ENCODE data around the gene TNRC6C.

TNRC6C gene

GRCh38 chr17:78042542-78042941, 84.0 kb downstream of the TNRC6C start:
- no peak for TF ChIP-seq POLR2A (IDR thresholded peaks at IDR 0.05; ENCODE audit: low read length)
- TF ChIP-seq GATA1 (IDR thresholded peaks at IDR 0.05; ENCODE audit: low read depth, low read length): no peak
- DNase-seq: no peak

GRCh38 chr17:78043031-78043430, 84.5 kb downstream of the TNRC6C start:
- no peak for DNase-seq
- TF ChIP-seq GATA1 (IDR thresholded peaks at IDR 0.05; ENCODE audit: low read depth, low read length) (no peak), POLR2A (IDR thresholded peaks at IDR 0.05; ENCODE audit: low read length) (no peak)

- TF ChIP-seq POLR2A (IDR thresholded peaks at IDR 0.05; ENCODE audit: low read length) (no peak), GATA1 (IDR thresholded peaks at IDR 0.05; ENCODE audit: low read depth, low read length) (no peak)
- DNase-seq: peak in 1 of 2 experiments; percentile 20
Observed at GRCh38 chr17:78044280-78044835, 85.9 kb downstream of the TNRC6C start.

- TF ChIP-seq POLR2A (IDR thresholded peaks at IDR 0.05; ENCODE audit: low read length) (no peak), GATA1 (IDR thresholded peaks at IDR 0.05; ENCODE audit: low read depth, low read length) (no peak)
- DNase-seq: no peak
Observed at GRCh38 chr17:78045316-78045715, 86.8 kb downstream of the TNRC6C start.

GRCh38 chr17:78046923-78047322, 88.4 kb downstream of the TNRC6C start:
- peak; percentile 55 to 71 for DNase-seq
- TF ChIP-seq POLR2A (IDR thresholded peaks at IDR 0.05; ENCODE audit: low read length) (no peak), GATA1 (IDR thresholded peaks at IDR 0.05; ENCODE audit: low read depth, low read length) (no peak)

- TF ChIP-seq GATA1 (IDR thresholded peaks at IDR 0.05; ENCODE audit: low read depth, low read length) (no peak), POLR2A (IDR thresholded peaks at IDR 0.05; ENCODE audit: low read length) (no peak)
- DNase-seq: peak; percentile 74 to 88
Observed at GRCh38 chr17:78048346-78049292, 90.1 kb downstream of the TNRC6C start.

- DNase-seq: no peak
- TF ChIP-seq GATA1 (IDR thresholded peaks at IDR 0.05; ENCODE audit: low read depth, low read length) (no peak), POLR2A (IDR thresholded peaks at IDR 0.05; ENCODE audit: low read length) (no peak)
Observed at GRCh38 chr17:78049609-78050008, 91.1 kb downstream of the TNRC6C start.

GRCh38 chr17:78051186-78051972, 92.9 kb downstream of the TNRC6C start:
- DNase-seq: no peak
- no peak for TF ChIP-seq POLR2A (IDR thresholded peaks at IDR 0.05; ENCODE audit: low read length)
- TF ChIP-seq GATA1 (IDR thresholded peaks at IDR 0.05; ENCODE audit: low read depth, low read length): no peak

- no peak for TF ChIP-seq POLR2A (IDR thresholded peaks at IDR 0.05; ENCODE audit: low read length)
- no peak for TF ChIP-seq GATA1 (IDR thresholded peaks at IDR 0.05; ENCODE audit: low read depth, low read length)
- no peak for DNase-seq
Observed at GRCh38 chr17:78053777-78054468, 95.4 kb downstream of the TNRC6C start.

GRCh38 chr17:78057113-78057740, 98.7 kb downstream of the TNRC6C start:
- TF ChIP-seq POLR2A (IDR thresholded peaks at IDR 0.05; ENCODE audit: low read length) (no peak), GATA1 (IDR thresholded peaks at IDR 0.05; ENCODE audit: low read depth, low read length) (no peak)
- DNase-seq: no peak

GRCh38 chr17:78058001-78058400, 99.5 kb downstream of the TNRC6C start:
- DNase-seq: no peak
- TF ChIP-seq POLR2A (IDR thresholded peaks at IDR 0.05; ENCODE audit: low read length) (no peak), GATA1 (IDR thresholded peaks at IDR 0.05; ENCODE audit: low read depth, low read length) (no peak)

GRCh38 chr17:78058581-78058980, 100.1 kb downstream of the TNRC6C start:
- TF ChIP-seq GATA1 (IDR thresholded peaks at IDR 0.05; ENCODE audit: low read depth, low read length) (no peak), POLR2A (IDR thresholded peaks at IDR 0.05; ENCODE audit: low read length) (no peak)
- DNase-seq: no peak

- no peak for TF ChIP-seq GATA1 (IDR thresholded peaks at IDR 0.05; ENCODE audit: low read depth, low read length)
- no peak for TF ChIP-seq POLR2A (IDR thresholded peaks at IDR 0.05; ENCODE audit: low read length)
- DNase-seq: peak; percentile 39 to 50
Observed at GRCh38 chr17:78062596-78062995, 104.1 kb downstream of the TNRC6C start.

Data from erythroblast (primary cell).